ENCODE measurements around the gene KCNQ1. TPM values are rescaled to one million over a fixed set of nuclear protein-coding genes. Genes with fewer than 3 reads are reported as not detected.

Gene KCNQ1
- total RNA-seq, 1 experiment from 2014 or later, result 10.7 TPM

GRCh38 chr11:2400069-2400761 lies 44.6 kb upstream of the KCNQ1 start, which contains the start of gene TSSC4:
Gene TSSC4, plus strand, starts transcription at chr11:2400750. Its CDS starts 1,884 bp downstream, at chr11:2402634.
- no peaks in the 10 kb centered on the region for H3K9me2 ChIP-seq (ENCODE audit: insufficient read depth)
- H3K27me3 ChIP-seq (ENCODE audit: insufficient read depth, low read length), result no peaks in the 10 kb centered on the region
- H3K27ac ChIP-seq (ENCODE audit: low read depth, low read length), result peak within 1 kb of the TSS; percentile 83
- peaks cover 12 to 17% of the 10 kb centered on the region in 2 experiments; a peak in 3 of 4 replicates for H3K36me3 ChIP-seq (ENCODE audit: control insufficient read depth in 1 of 2, insufficient read depth in 2 of 2, low read length in 2 of 2)
- no peaks in the 10 kb centered on the region for H3K9me3 ChIP-seq (ENCODE audit: control insufficient read depth in 1 of 2, insufficient read depth in 1 of 2, low read depth in 1 of 2, low read length in 2 of 2)
- peaks cover 20% of the 10 kb centered on the region for H3K79me2 ChIP-seq (ENCODE audit: insufficient read depth, low read length)
- H4K20me1 ChIP-seq (ENCODE audit: insufficient read depth), result no peaks in the 10 kb centered on the region
- H3K4me3 ChIP-seq (replicated peaks in 1 of 2; ENCODE audit: low read depth in 1 of 2, low read length in 2 of 2), result peak within 1 kb of the TSS; percentile 100
- ATAC-seq (peak; percentile 85), DNase-seq (ENCODE audit: low read depth, low spot score) (peak; percentile 100)
- ChIA-PET POLR2A (interaction anchor here (0.9 to 2.2 kb wide), 5 partner anchors 13 to 24 kb away, joined by 3 to 7 read pairs (median 4); partner anchors contain the start of gene CD81), RAD21 (ENCODE audit: low non-redundant PET in 1 of 2, low total read pairs in 2 of 2, uncharacterized antibody in 2 of 2, unreplicated experiment in 2 of 2) (interaction anchor here (0.6 to 2.0 kb wide), 6 partner anchors 19 to 244 kb away, joined by 3 to 9 read pairs (median 5); no protein-coding TSS in a partner anchor), CTCF (interaction anchor here (0.6 to 5.0 kb wide), 10 partner anchors 13 to 492 kb away, joined by 3 to 42 read pairs (median 4); partner anchors contain the start of gene CD81)
- intact Hi-C loops (cut with micrococcal nuclease), result loop anchor here (1.0 to 5.0 kb wide), 5 partner anchors 19 to 533 kb away; no protein-coding TSS in a partner anchor
- TF ChIP-seq, protein P1, sequence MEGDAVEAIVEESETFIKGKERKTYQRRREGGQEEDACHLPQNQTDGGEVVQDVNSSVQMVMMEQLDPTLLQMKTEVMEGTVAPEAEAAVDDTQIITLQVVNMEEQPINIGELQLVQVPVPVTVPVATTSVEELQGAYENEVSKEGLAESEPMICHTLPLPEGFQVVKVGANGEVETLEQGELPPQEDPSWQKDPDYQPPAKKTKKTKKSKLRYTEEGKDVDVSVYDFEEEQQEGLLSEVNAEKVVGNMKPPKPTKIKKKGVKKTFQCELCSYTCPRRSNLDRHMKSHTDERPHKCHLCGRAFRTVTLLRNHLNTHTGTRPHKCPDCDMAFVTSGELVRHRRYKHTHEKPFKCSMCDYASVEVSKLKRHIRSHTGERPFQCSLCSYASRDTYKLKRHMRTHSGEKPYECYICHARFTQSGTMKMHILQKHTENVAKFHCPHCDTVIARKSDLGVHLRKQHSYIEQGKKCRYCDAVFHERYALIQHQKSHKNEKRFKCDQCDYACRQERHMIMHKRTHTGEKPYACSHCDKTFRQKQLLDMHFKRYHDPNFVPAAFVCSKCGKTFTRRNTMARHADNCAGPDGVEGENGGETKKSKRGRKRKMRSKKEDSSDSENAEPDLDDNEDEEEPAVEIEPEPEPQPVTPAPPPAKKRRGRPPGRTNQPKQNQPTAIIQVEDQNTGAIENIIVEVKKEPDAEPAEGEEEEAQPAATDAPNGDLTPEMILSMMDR (IDR thresholded peaks at IDR 0.05 in 2 of 3, conservative IDR thresholded peaks at IDR 0.05 in 1 of 3; ENCODE audit: borderline replicate concordance in 1 of 3, insufficient read depth in 1 of 3, low read depth in 2 of 3, low read length in 2 of 3), result peak in 2 of 3 experiments; percentile 94 to 96; a peak in 4 of 6 replicates
- no peak for TF ChIP-seq ZFX (IDR thresholded peaks at IDR 0.05)
- peak; percentile 32 for TF ChIP-seq POLR2A (IDR thresholded peaks at IDR 0.05; ENCODE audit: borderline replicate concordance, extremely low read depth, insufficient read depth, insufficient read length)
- TF ChIP-seq SP1 (IDR thresholded peaks at IDR 0.05; ENCODE audit: low read depth), result no peak
- TF ChIP-seq POLR2AphosphoS5 (IDR thresholded peaks at IDR 0.05; ENCODE audit: low read depth, low read length), result peak; percentile 89
- TF ChIP-seq SIN3A (IDR thresholded peaks at IDR 0.05; ENCODE audit: low read depth), result no peak
- no peak for TF ChIP-seq REST (IDR thresholded peaks at IDR 0.05; ENCODE audit: low read depth)
- no peak for TF ChIP-seq JUND (IDR thresholded peaks at IDR 0.05)
- TF ChIP-seq RAD21 (IDR thresholded peaks at IDR 0.05; ENCODE audit: low read depth), result no peak
- no peak for TF ChIP-seq ZBTB33 (IDR thresholded peaks at IDR 0.05; ENCODE audit: extremely low read depth, insufficient replicate concordance, low read length)
- peak; percentile 79 for TF ChIP-seq YY1 (IDR thresholded peaks at IDR 0.05; ENCODE audit: extremely low read depth, insufficient replicate concordance, low read depth, low read length)
- no peak for TF ChIP-seq EZH2 (IDR thresholded peaks at IDR 0.05)
- peak within 1 kb of the TSS; percentile 97 for H3K4me2 ChIP-seq (ENCODE audit: low read length)
- no TSS peak for BruUV-seq (replicated peaks)
- no peak within 1 kb of the TSS for H2AFZ ChIP-seq (ENCODE audit: low read depth, low read length, poor library complexity, severe bottlenecking)
- H3K9ac ChIP-seq (ENCODE audit: low read length), result peak within 1 kb of the TSS; percentile 96
- peaks cover 16 to 27% of the 10 kb centered on the region in 2 experiments for H3K4me1 ChIP-seq (ENCODE audit: control insufficient read depth in 1 of 2, insufficient read depth in 2 of 2, low read length in 2 of 2)
